SK-N-SH (cell line): ENCODE results near the gene STIL.

Experiments
- CHD2 ChIP-seq: fragments of 150-350 bp; IDR thresholded peaks from 2 replicates; pipeline ENCODE4 v1.6.1; 2018; ENCODE audit warnings: low read length; ENCODE audit not compliant: partially characterized antibody
- CTCF ChIP-seq: fragments of 200-600 bp; sonication (generic); IDR thresholded peaks from 2 replicates; pipeline ENCODE4 v1.6.1; 2017; ENCODE audit warnings: antibody characterized with exemption, mild to moderate bottlenecking, moderate library complexity
- EP300 ChIP-seq, 2 experiments: IDR thresholded peaks; 2 replicates each; pipeline versions ENCODE4 v1.4.0 to v1.6.1; 2012; ENCODE audit warnings: borderline replicate concordance in 1 of 2, low read depth in 1 of 2, low read length in 1 of 2
- EZH2phosphoT487 ChIP-seq: fragments of 200-600 bp; sonication (generic); IDR thresholded peaks from 2 replicates; pipeline ENCODE4 v1.6.1; 2017; ENCODE audit warnings: low read depth, mixed run types, mild to moderate bottlenecking, antibody characterized with exemption, moderate library complexity, borderline replicate concordance
- PBX3 ChIP-seq: IDR thresholded peaks from 2 replicates; pipeline ENCODE4; 2012
- POLR2AphosphoS5 ChIP-seq: IDR thresholded peaks from 2 replicates; pipeline ENCODE4 v1.6.1; 2012; ENCODE audit warnings: low read depth, low read length
- RAD21 ChIP-seq: IDR thresholded peaks from 2 replicates; pipeline ENCODE4 v1.6.1; 2012; ENCODE audit warnings: mild to moderate bottlenecking, low read length
- REST ChIP-seq: IDR thresholded peaks from 2 replicates; pipeline ENCODE4 v1.6.1; 2012; ENCODE audit warnings: mild to moderate bottlenecking, low read depth, low read length, moderate library complexity
- RFX5 ChIP-seq: IDR thresholded peaks from 2 replicates; pipeline ENCODE4 v1.6.1; 2012; ENCODE audit warnings: mild to moderate bottlenecking, improper control_type of control experiment, low read length
- TAF1 ChIP-seq: IDR thresholded peaks from 2 replicates; pipeline ENCODE4 v1.6.1; 2012; ENCODE audit warnings: low read depth, mild to moderate bottlenecking, low read length, moderate library complexity, borderline replicate concordance
- USF2 ChIP-seq: fragments of 150-350 bp; IDR thresholded peaks from 2 replicates; pipeline ENCODE4 v1.6.1; 2017; ENCODE audit warnings: antibody characterized with exemption, low read length, low read depth, borderline replicate concordance

GRCh38 chr1:47216278-47217059, 97.5 kb downstream of the STIL start:
- TF ChIP-seq CTCF: no peak
- TF ChIP-seq USF2: no peak
- TF ChIP-seq EZH2phosphoT487: no peak
- TF ChIP-seq EP300 (IDR thresholded peaks at IDR 0.05; ENCODE audit: borderline replicate concordance in 1 of 2, low read depth in 1 of 2, low read length in 1 of 2): no peak
- no peak for TF ChIP-seq RFX5
- no peak for TF ChIP-seq REST
- TF ChIP-seq CHD2: no peak
- no peak for TF ChIP-seq POLR2AphosphoS5
- TF ChIP-seq TAF1: no peak
- no peak for TF ChIP-seq RAD21
- no peak for TF ChIP-seq PBX3
